K562 (cell line): Measurements from ENCODE around the gene IGSF23. TPM values are rescaled to one million over a fixed set of nuclear protein-coding genes. Genes with fewer than 3 reads are reported as not detected.

Experiments used
- ARID1B ChIP-seq: fragments of 450-650 bp; IDR thresholded peaks from 2 replicates; pipeline ENCODE4 v1.6.1; 2016; ENCODE audit warnings: antibody characterized with exemption, mild to moderate bottlenecking, inconsistent platforms
- ARNT ChIP-seq, 2 experiments: fragments of 450-650 bp; IDR thresholded peaks; 2 replicates each; pipeline ENCODE4 v1.6.1; 2016; ENCODE audit warnings: mild to moderate bottlenecking in 1 of 2
- FOS ChIP-seq: IDR thresholded peaks from 3 replicates; pipeline ENCODE4 v1.6.1; 2011; ENCODE audit not compliant: insufficient read length; ENCODE audit errors: extremely low read depth
- FOSL1 ChIP-seq: fragments of 200-800 bp; sonication (Bioruptor generic); conservative IDR thresholded peaks from 2 replicates; pipeline ENCODE4 v1.6.1; 2016; ENCODE audit warnings: missing genetic modification characterization, missing compliant biosample characterization
- NR2C1 ChIP-seq, 2 experiments: fragments of 450-650 bp; IDR thresholded peaks; 2 replicates each; pipeline ENCODE4 v1.6.1; 2017; ENCODE audit warnings: mild to moderate bottlenecking in 2 of 2, antibody characterized with exemption in 1 of 2, inconsistent platforms in 1 of 2, missing compliant biosample characterization in 1 of 2, missing genetic modification characterization in 1 of 2
- PPARD ChIP-seq: fragments of 250-450 bp; sonication (Bioruptor Pico); IDR thresholded peaks from 2 replicates; pipeline ENCODE4 v1.8.0; 2022; ENCODE audit warnings: inconsistent platforms, mild to moderate bottlenecking, moderate library complexity
- PTBP1 ChIP-seq: fragments of 200-400 bp; formaldehyde crosslinking; IDR thresholded peaks from 2 replicates; pipeline ENCODE4 v1.6.1; 2017; ENCODE audit warnings: low read depth, low read length
- SMARCA4 ChIP-seq: fragments of 450-650 bp; IDR thresholded peaks from 2 replicates; pipeline ENCODE4 v1.6.1; 2016
- SMARCC2 ChIP-seq: fragments of 450-650 bp; IDR thresholded peaks from 2 replicates; pipeline ENCODE4 v1.6.1; 2017; ENCODE audit warnings: antibody characterized with exemption, moderate library complexity, mild to moderate bottlenecking, low read depth
- SMARCE1 ChIP-seq: fragments of 450-650 bp; IDR thresholded peaks from 2 replicates; pipeline ENCODE4 v1.7.1; 2016; ENCODE audit warnings: mild to moderate bottlenecking
- TRIM24 ChIP-seq, 2 experiments: fragments of 450-650 bp; IDR thresholded peaks; 2 replicates each; pipeline ENCODE4 v1.6.1; 2016
- XRCC5 ChIP-seq: fragments of 200-400 bp; formaldehyde crosslinking; IDR thresholded peaks from 2 replicates; pipeline ENCODE4 v1.6.1; 2017; ENCODE audit warnings: low read depth, mild to moderate bottlenecking, low read length
- ZNF174 ChIP-seq: fragments of 250-450 bp; sonication (Bioruptor Pico); IDR thresholded peaks from 2 replicates; pipeline ENCODE4 v1.4.0; 2020; ENCODE audit warnings: mild to moderate bottlenecking
- ZNF197 ChIP-seq: fragments of 200-800 bp; sonication (Bioruptor generic); IDR thresholded peaks from 2 replicates; pipeline ENCODE4 v1.6.1; 2016; ENCODE audit warnings: low read depth, missing genetic modification characterization, missing compliant biosample characterization
- ZNF318 ChIP-seq, 2 experiments: fragments of 450-650 bp; IDR thresholded peaks; 2 replicates each; pipeline ENCODE4 v1.6.1; 2016; ENCODE audit warnings: mild to moderate bottlenecking in 2 of 2, borderline replicate concordance in 1 of 2, low read depth in 1 of 2, moderate library complexity in 1 of 2
- ZNF584 ChIP-seq: fragments of 200-800 bp; sonication (Bioruptor generic); IDR thresholded peaks from 2 replicates; pipeline ENCODE4 v1.6.1; 2016; ENCODE audit warnings: low read depth, mild to moderate bottlenecking, missing genetic modification characterization, missing compliant biosample characterization
- ZNF766 ChIP-seq: fragments of 200-800 bp; sonication (Bioruptor generic); conservative IDR thresholded peaks from 2 replicates; pipeline ENCODE4 v1.6.1; 2016; ENCODE audit warnings: missing genetic modification characterization, missing compliant biosample characterization
- polyA plus RNA-seq, 8 experiments: library from polyadenylated mRNA; depleted of rRNA in 4 of 8; stranded (reverse) in 5 of 8; unstranded in 3 of 8; fragments of >200 nt; fragmentation: Nextera tagmentation in 2 of 8; fragmentation: Illumina TruSeq in 1 of 8; extraction: Ambion mirVana in 2 of 8; extraction: Trizol in 1 of 8; gene quantifications; 2 replicates each; pipeline versions ENCODE4 v1.2.1 to v1.2.3, GENCODE V29; 2011 to 2014; ENCODE audit warnings: inconsistent platforms in 1 of 8, missing spikeins in 1 of 8
- total RNA-seq, 7 experiments: library from RNA; depleted of rRNA in 6 of 7; stranded (reverse); fragments of >200 nt in 6 of 7; fragmentation: Illumina TruSeq in 2 of 7; extraction: Trizol in 2 of 7; gene quantifications; 2 replicates each; pipeline versions ENCODE4 v1.2.1 to v1.2.3, GENCODE V29; 2011 to 2021; ENCODE audit warnings: low replicate concordance in 1 of 7
- TF ChIP-seq, protein P1 (sequence below), 3 experiments: IDR thresholded peaks in 2 of 3; conservative IDR thresholded peaks in 1 of 3; 2 replicates each; pipeline ENCODE4 v1.5.1; 2011 to 2012; ENCODE audit warnings: low read length in 3 of 3, mild to moderate bottlenecking in 3 of 3, control low read depth in 2 of 3, improper control_type of control experiment in 1 of 3, inconsistent platforms in 1 of 3, low read depth in 1 of 3, mixed read lengths in 1 of 3, moderate library complexity in 1 of 3; ENCODE audit not compliant: insufficient read depth in 2 of 3

The IGSF23 gene
- total and polyA plus RNA-seq, 9 of the 15 experiments (the other 6 are each of a cell fraction or from before 2014, with no cell fraction given), result not detected

DNA sequence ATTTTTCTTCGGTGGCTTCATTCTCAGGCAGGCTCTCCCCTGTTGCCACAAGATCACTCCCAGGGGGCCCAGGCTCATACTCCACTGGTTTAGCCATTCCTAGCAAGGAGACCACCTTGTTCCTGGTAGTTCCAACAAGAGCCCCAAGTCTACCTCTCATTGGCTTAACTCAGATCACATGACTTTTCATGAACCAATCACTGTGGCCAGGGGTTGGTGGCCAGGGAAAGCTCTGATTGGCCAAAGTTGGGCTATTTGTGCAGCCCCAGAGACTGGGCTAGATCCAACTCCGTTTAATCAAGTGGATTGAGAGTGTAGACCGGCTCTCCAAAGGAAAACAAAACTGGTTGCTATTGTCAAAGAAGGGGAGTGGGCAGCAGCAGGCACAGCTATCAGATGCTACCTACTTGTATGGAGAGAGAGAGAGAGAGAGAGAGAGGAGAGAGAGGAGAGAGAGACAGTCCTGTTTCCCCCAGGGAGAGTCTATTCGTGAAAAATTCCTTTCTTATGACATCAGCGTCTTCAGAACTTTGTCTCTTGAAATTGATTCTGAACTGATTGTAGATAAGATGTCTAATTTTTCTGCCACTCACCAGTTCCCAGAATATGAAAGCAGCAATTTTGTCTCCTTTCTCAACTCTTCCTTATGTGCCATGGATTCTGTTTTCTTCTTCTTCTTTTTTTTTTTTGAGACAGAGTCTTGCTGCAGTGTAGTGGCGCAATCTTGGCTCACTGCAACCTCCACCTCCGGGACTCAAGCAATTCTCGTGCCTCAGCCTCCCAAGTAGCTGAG lies 63.9 kb downstream of the IGSF23 start (continued):
- TF ChIP-seq, protein P1, sequence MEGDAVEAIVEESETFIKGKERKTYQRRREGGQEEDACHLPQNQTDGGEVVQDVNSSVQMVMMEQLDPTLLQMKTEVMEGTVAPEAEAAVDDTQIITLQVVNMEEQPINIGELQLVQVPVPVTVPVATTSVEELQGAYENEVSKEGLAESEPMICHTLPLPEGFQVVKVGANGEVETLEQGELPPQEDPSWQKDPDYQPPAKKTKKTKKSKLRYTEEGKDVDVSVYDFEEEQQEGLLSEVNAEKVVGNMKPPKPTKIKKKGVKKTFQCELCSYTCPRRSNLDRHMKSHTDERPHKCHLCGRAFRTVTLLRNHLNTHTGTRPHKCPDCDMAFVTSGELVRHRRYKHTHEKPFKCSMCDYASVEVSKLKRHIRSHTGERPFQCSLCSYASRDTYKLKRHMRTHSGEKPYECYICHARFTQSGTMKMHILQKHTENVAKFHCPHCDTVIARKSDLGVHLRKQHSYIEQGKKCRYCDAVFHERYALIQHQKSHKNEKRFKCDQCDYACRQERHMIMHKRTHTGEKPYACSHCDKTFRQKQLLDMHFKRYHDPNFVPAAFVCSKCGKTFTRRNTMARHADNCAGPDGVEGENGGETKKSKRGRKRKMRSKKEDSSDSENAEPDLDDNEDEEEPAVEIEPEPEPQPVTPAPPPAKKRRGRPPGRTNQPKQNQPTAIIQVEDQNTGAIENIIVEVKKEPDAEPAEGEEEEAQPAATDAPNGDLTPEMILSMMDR (IDR thresholded peaks at IDR 0.05 in 2 of 3, conservative IDR thresholded peaks at IDR 0.05 in 1 of 3; ENCODE audit: insufficient read depth in 2 of 3, low read depth in 1 of 3, low read length in 3 of 3), result no peak
- TF ChIP-seq PTBP1 (no peak), FOSL1 (tag) (peak; percentile 75), ZNF318 (IDR thresholded peaks at IDR 0.05; ENCODE audit: borderline replicate concordance in 1 of 2, low read depth in 1 of 2) (no peak), ZNF584 (CRISPR knock-in tag) (0 out of 2 replicates have a peak, but pooled peaks have one; percentile 32), SMARCC2 (peak; percentile 53; the same call in 1 of the 2 replicates), ARNT (IDR thresholded peaks at IDR 0.05) (no peak), ZNF766 (CRISPR knock-in tag) (peak; percentile 57; the same call in 1 of the 2 replicates), SMARCE1 (peak; percentile 76; the same call in 1 of the 2 replicates), NR2C1 (IDR thresholded peaks at IDR 0.05) (no peak), NR2C1 (tag; IDR thresholded peaks at IDR 0.05) (no peak), ZNF197 (CRISPR knock-in tag) (no peak), SMARCA4 (peak; percentile 69; the same call in 1 of the 2 replicates), ZNF174 (no peak), TRIM24 (IDR thresholded peaks at IDR 0.05) (0 out of 4 replicates have a peak, but pooled peaks of 1 of the 2 experiments have one; percentile 14), PPARD (CRISPR knock-in tag) (no peak), ARID1B (peak; percentile 53), XRCC5 (0 out of 2 replicates have a peak, but pooled peaks have one; percentile 30), FOS (peak; percentile 63)
